ENCODE results near the gene SAE1. TPM values are rescaled to one million over a fixed set of nuclear protein-coding genes. Genes with fewer than 3 reads are reported as not detected.

Gene SAE1
- total RNA-seq, 1 experiment from 2014 or later: 251 TPM

DNA sequence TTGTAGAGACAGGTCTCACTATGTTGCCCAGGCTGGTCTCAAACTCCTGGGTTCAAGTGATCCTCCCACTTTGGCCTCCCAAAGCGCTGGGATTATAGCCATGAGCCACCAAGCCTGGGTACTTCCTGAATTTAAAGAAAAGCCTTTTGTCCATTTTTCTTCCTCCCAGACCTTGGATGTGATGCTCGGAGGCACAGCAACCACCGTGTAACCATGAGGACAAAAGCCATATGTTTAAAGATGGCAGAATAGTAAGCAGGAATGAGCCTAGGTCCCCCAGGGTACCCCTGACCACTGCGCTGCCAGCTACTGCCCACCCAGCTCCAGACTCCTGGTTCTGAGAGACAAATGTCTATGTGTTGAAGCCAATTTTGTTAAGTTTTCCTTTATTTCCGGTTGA lies 48.1 kb upstream of the SAE1 start:
- H3K36me3 ChIP-seq (ENCODE audit: control insufficient read depth, insufficient read depth, low read length): peaks cover 14% of the 10 kb centered on the region
- CTCF ChIA-PET: no interaction called here
- POLR2A ChIA-PET: no interaction called here
- TF ChIP-seq, protein P1, sequence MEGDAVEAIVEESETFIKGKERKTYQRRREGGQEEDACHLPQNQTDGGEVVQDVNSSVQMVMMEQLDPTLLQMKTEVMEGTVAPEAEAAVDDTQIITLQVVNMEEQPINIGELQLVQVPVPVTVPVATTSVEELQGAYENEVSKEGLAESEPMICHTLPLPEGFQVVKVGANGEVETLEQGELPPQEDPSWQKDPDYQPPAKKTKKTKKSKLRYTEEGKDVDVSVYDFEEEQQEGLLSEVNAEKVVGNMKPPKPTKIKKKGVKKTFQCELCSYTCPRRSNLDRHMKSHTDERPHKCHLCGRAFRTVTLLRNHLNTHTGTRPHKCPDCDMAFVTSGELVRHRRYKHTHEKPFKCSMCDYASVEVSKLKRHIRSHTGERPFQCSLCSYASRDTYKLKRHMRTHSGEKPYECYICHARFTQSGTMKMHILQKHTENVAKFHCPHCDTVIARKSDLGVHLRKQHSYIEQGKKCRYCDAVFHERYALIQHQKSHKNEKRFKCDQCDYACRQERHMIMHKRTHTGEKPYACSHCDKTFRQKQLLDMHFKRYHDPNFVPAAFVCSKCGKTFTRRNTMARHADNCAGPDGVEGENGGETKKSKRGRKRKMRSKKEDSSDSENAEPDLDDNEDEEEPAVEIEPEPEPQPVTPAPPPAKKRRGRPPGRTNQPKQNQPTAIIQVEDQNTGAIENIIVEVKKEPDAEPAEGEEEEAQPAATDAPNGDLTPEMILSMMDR (IDR thresholded peaks at IDR 0.05; ENCODE audit: insufficient read depth in 1 of 2, low read depth in 1 of 2, low read length in 1 of 2, severe bottlenecking in 1 of 2, unreplicated experiment in 1 of 2): no peak
- H3K4me1 ChIP-seq: peaks cover 20% of the 10 kb centered on the region
- Mint-ChIP-seq H3K36me3 (ENCODE audit: insufficient read depth, unreplicated experiment) (peaks cover 89% of the 10 kb centered on the region), H3K27ac (ENCODE audit: unreplicated experiment) (no peak overlapping the region), H3K9me3 (ENCODE audit: unreplicated experiment) (no peaks in the 10 kb centered on the region), H3K27me3 (ENCODE audit: insufficient read depth, unreplicated experiment) (no peaks in the 10 kb centered on the region), H3K4me3 (ENCODE audit: unreplicated experiment) (no peak overlapping the region), H3K4me1 (ENCODE audit: low read depth, unreplicated experiment) (peaks cover 7% of the 10 kb centered on the region)
- intact Hi-C loops (cut with micrococcal nuclease; ENCODE audit: unreplicated experiment): no loop called here
- no TSS peak for BruUV-seq (replicated peaks)
- H3K27me3 ChIP-seq (replicated peaks; ENCODE audit: control insufficient read depth, insufficient read depth, low read length): no peaks in the 10 kb centered on the region
- H3K9me3 ChIP-seq: no peaks in the 10 kb centered on the region
- DNase-seq: no peak
- H3K4me3 ChIP-seq (ENCODE audit: low read depth, low read length): no peak overlapping the region

DNA sequence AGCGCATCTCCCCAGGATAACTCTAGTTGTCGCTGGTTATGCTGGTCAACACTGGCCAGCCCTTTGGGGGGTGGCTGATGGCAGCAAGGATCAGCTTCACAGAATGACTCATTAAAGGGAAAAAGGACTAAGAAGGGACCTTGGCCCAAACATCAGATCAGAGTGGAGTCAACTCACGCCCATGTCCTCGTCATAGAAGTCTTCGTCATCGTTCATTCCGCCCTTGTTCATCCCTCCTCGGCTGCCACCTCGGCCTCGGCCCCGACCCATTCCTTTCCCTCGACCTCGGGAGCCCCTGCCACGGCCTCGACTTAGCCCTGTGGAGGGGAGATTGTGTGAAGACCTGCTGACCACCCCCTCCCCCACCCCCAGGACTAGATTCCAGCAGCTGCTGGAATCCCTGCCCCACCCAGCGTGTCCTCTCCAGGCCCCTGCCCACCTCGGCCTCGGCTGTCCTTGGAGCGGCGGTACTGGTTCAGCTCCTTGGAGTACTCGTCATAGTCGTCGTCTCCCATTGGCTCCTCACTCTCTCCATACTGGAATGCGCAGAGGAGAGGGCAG lies 45.7 kb upstream of the SAE1 start:
- BruUV-seq (replicated peaks): no TSS peak
- peaks cover 88% of the 10 kb centered on the region for H3K36me3 Mint-ChIP-seq (ENCODE audit: insufficient read depth, unreplicated experiment)
- ChIA-PET POLR2A (interaction anchor here (0.5 kb wide), 1 partner anchor 28 kb away, joined by 3 read pairs; no protein-coding TSS in a partner anchor), CTCF (no interaction called here)
- H3K27me3 ChIP-seq (replicated peaks; ENCODE audit: control insufficient read depth, insufficient read depth, low read length): no peaks in the 10 kb centered on the region
- H3K9me3 Mint-ChIP-seq (ENCODE audit: unreplicated experiment): no peaks in the 10 kb centered on the region
- H3K4me3 Mint-ChIP-seq (ENCODE audit: unreplicated experiment): no peak overlapping the region
- peaks cover 7% of the 10 kb centered on the region for H3K4me1 Mint-ChIP-seq (ENCODE audit: low read depth, unreplicated experiment)
- peak overlapping the region; percentile 15 for H3K27ac Mint-ChIP-seq (ENCODE audit: unreplicated experiment)
- intact Hi-C loops (cut with micrococcal nuclease; ENCODE audit: unreplicated experiment): no loop called here
- TF ChIP-seq, protein P1 (IDR thresholded peaks at IDR 0.05; ENCODE audit: insufficient read depth in 1 of 2, low read depth in 1 of 2, low read length in 1 of 2, severe bottlenecking in 1 of 2, unreplicated experiment in 1 of 2): no peak
- H3K27me3 Mint-ChIP-seq (ENCODE audit: insufficient read depth, unreplicated experiment): no peaks in the 10 kb centered on the region
- H3K36me3 ChIP-seq (ENCODE audit: control insufficient read depth, insufficient read depth, low read length): peaks cover 14% of the 10 kb centered on the region
- peaks cover 22% of the 10 kb centered on the region for H3K4me1 ChIP-seq
- no peak for DNase-seq
- no peak overlapping the region for H3K4me3 ChIP-seq (ENCODE audit: low read depth, low read length)
- H3K9me3 ChIP-seq: no peaks in the 10 kb centered on the region

DNA sequence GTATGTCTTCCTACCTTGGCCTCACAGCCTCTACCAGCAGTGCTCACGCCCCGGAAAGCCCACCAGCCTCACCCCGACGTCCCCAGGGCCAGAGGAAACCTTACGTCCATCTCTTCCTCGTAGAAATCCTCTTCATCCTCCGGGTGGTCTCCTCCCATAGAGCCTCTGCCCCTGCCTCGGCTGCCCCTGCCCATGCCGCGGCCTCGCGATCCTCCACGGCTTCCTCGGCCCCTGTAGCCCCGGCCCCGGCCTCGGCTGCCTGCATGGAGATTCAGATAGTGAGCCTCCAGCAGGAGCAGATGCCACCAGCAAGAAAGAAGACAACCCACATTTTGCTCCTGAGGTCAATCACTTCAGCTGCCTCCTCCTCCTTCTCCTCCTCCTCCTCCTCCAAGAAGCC lies 44.4 kb upstream of the SAE1 start:
- no peak for DNase-seq
- H3K4me1 ChIP-seq: peaks cover 12% of the 10 kb centered on the region; the same call in 1 of the 2 replicates
- H3K9me3 ChIP-seq: no peaks in the 10 kb centered on the region
- ChIA-PET CTCF (interaction anchor here (0.6 kb wide), 1 partner anchor 65 kb away, joined by 3 read pairs; no protein-coding TSS in a partner anchor), POLR2A (no interaction called here)
- peaks cover 12% of the 10 kb centered on the region for H3K36me3 ChIP-seq (ENCODE audit: control insufficient read depth, insufficient read depth, low read length)
- H3K4me3 ChIP-seq (ENCODE audit: low read depth, low read length): no peak overlapping the region
- Mint-ChIP-seq H3K27me3 (ENCODE audit: insufficient read depth, unreplicated experiment) (no peaks in the 10 kb centered on the region), H3K36me3 (ENCODE audit: insufficient read depth, unreplicated experiment) (peaks cover 88% of the 10 kb centered on the region), H3K4me3 (ENCODE audit: unreplicated experiment) (no peak overlapping the region), H3K9me3 (ENCODE audit: unreplicated experiment) (no peaks in the 10 kb centered on the region), H3K27ac (ENCODE audit: unreplicated experiment) (peak overlapping the region; percentile 64), H3K4me1 (ENCODE audit: low read depth, unreplicated experiment) (peaks cover 7% of the 10 kb centered on the region)
- intact Hi-C loops (cut with micrococcal nuclease; ENCODE audit: unreplicated experiment): no loop called here
- TF ChIP-seq, protein P1 (IDR thresholded peaks at IDR 0.05; ENCODE audit: insufficient read depth in 1 of 2, low read depth in 1 of 2, low read length in 1 of 2, severe bottlenecking in 1 of 2, unreplicated experiment in 1 of 2): no peak
- H3K27me3 ChIP-seq (replicated peaks; ENCODE audit: control insufficient read depth, insufficient read depth, low read length): no peaks in the 10 kb centered on the region
- BruUV-seq (replicated peaks): no TSS peak

Measured in Caco-2 (cell line).